HL-60 (cell line): ENCODE results near the gene NALCN.
A peak's percentile ranks its signal among the peaks of the same experiment; 100 is the strongest.

Source experiments
- CTCF ChIP-seq: IDR thresholded peaks from one replicate; pipeline ENCODE4 v1.5.1; 2011; ENCODE audit warnings: low read length, control low read depth, inconsistent platforms; ENCODE audit not compliant: insufficient read depth
- GABPA ChIP-seq: IDR thresholded peaks from 2 replicates; pipeline ENCODE4 v1.6.1; 2012; ENCODE audit warnings: low read depth
- POLR2AphosphoS5 ChIP-seq: IDR thresholded peaks from 2 replicates; pipeline ENCODE4 v1.6.1; 2012; ENCODE audit warnings: low read depth

GRCh38 chr13:101144808-101145419 is 271.4 kb downstream of the NALCN start:
- TF ChIP-seq CTCF (peak; percentile 27), GABPA (no peak), POLR2AphosphoS5 (no peak)
